H4 (cell line): Measurements from ENCODE around the gene PACRGL. TPM values are rescaled to one million over a fixed set of nuclear protein-coding genes. Genes with fewer than 3 reads are reported as not detected.

ENCODE experiments used
- DNase-seq: peaks from one replicate; pipeline ENCODE4 v3.0.0-alpha.2; 2015; ENCODE audit warnings: low spot score
- total RNA-seq: library from RNA; depleted of rRNA; stranded (reverse); fragments of >200 nt; shearing (Covaris generic); gene quantifications from 2 replicates; pipeline ENCODE4 v1.2.3, GENCODE V29; 2014; rRNA removed

PACRGL gene
- total RNA-seq: 28.4 and 42.9 TPM in 2 replicates

DNA sequence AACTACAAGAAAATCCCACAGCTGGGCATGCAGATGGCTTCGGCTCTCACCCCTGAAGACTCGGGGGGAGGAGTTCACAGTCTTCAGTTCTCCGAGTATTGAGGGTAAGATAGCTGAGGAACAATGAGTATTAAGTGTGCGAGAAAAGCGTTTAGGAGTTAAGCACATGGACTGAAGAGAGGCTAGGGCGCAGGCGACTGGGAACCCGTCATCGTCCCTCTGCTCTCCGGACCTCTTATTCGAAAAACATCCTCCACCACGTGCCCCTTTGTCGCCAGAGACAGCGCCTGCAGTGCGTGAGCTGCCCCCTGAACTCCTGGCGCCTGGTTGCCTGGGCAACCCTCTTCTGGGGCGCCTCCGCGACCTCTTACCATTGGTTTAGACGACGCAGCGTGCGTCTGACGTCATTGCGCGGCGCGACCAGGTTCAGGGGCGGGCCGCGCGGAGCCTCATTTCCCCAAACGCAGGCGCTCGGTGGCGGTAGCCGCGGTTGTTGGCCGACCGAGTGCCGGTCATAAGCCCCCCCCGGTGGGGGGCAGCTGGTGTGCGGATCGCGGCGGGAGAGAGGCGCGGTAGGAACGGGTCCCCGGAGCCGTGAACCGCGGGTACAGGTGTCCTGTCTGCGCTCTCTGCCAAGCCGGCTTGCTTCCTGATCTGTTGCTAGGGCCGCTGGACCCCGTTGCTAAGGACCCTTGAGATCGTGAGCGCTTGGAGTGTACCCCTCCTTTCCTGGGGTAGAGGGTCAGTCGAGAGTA, at the start of gene PACRGL:
Gene PACRGL (plus strand): TSS at position 452 of the 755 bp plus-strand sequence. CDS start 4,024 bp downstream, outside the sequence.
- DNase-seq: peak; percentile 96

DNA sequence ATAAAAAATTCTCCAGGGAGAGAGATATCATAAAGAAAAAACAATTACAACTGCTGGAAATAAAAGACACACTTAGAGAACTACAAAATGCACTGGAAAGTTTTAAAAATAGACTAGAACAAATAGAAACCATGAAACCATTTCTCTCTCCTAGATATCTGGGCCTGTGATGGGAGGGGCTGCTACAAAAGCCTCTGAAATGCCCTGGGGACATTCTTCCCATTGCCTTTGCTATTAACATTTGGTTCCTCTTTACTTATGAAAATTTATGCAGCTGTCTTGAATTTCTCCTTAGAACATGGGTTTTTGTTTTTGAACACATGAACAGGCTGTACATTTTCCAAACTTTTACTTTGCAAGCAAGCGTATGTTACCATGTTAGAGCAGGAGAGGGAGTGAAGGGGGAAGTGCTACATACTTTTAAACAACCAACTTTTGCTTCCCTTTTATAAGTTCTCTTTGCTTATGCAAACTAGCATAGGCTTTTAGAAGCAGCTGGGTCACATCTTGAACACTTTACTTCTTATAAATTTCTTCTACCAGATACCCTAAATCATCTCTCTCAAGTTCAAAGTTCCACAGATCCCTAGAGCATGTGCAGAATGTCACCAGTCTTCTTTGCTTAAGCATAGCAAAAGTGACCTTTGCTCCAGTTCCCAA, 47.9 kb upstream of the PACRGL start:
- no peak for DNase-seq

DNA sequence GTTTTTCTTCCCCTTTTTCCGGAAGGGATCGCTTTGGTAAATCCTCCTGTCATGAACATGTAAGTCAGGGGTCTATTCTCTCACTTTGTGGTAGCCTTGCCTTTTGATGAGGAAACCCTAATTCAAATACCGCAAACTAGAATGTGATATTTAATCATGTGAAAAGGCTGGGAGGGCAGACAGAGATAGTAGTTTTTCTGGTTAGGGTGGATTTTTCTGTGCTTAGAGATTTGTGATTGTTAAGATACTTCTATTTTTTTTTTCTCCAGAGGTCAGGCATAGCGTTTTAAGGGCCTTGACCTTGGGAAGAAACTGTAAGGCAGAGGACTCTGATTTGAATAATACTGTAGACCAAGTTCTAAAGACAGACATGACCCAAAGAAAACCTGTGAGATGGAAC, 41.8 kb upstream of the PACRGL start:
- no peak for DNase-seq

DNA sequence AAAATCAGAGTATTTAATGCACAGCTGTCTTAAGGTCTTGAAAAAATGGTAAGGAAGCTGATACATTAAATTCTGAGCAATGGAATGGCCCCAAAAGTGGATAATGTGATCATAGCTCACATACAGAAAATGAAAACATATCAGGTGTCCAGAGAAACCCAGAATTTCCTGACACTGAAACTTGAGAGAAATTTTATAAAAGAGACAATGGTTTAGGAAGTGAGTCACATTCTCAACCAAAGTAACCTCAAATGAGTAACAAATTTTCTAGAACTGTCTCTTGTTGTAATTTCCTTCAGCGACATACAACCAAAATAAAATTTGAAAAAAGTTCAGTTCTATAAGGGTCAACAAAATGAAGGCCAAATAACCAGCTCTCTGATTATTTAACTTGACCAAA, 37.4 kb upstream of the PACRGL start:
- no peak for DNase-seq

DNA sequence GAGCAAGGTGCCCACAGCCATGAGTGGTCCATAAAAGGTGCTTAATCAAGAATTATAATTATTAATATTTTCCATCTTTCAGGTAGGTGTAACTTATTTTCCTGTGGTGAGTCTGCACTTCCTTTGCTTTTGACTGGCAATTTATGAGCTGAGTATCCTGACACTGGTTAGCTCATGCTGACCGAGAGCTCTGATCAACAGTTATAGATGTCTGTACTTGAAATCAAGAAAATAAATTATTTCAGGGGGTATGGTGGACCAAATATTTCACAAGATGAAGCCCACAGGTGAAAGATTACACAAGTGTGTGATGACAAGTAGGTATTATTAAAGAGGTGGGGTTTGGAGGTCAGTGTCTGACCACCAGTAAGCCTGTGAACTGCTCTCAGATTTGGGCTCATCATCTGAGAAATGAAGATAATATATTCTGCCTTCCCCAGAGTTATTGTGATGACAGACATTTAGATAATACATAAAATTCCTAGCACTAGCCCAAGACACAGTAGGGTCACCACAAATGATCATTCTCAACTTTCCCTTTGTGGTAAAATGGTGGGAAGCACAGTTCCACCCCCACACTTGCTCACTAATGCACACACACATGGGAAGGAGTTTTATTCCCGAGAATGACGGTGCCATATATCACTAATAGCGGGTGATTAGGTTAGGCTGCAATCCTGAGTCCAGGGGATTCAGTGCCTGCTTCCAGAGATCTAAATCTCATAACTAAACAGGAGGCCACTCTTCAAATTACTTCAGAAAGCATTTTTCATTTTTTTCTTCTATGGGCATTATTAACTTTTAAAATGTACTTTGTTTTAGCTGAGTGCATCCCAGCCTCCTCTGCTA, 34.0 kb upstream of the PACRGL start:
- no peak for DNase-seq

DNA sequence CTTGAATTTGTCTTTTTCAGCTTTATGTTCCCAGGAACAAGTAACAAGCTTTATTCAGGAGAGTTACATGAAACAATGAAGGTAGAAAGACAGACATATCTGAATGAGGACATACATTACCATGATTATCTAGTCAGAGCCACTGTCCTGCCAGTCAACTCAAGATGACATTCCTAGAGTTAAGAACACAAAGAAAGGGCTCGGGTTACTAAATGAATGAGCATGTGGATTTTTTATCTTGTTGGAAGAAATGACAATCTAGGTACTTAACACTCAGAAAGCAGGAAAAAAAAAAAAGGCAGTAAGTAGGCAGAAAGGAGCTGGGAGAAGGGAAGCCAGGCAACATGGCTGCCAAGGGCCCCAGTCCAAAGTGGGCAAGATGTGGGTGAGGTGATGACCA, 28.0 kb upstream of the PACRGL start:
- DNase-seq: no peak

DNA sequence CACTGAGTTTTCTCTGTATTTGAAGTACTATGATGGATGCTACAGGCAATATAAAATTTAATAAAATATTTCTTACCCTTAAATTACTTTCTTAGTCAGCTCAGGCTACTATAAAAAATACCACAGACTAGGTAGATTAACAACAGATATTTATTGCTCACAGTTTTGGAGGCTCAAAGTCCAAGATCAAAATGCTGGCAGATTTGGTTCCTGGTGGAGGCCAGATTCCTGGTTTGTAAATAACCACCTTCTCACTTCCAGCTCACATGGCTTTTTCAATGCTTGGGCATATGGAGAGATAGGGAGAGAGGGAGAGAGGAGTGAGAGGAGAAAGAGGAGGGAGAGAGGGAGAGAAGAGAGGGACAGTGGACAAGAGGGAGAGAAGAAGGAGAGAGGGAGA, 24.5 kb upstream of the PACRGL start:
- no peak for DNase-seq

DNA sequence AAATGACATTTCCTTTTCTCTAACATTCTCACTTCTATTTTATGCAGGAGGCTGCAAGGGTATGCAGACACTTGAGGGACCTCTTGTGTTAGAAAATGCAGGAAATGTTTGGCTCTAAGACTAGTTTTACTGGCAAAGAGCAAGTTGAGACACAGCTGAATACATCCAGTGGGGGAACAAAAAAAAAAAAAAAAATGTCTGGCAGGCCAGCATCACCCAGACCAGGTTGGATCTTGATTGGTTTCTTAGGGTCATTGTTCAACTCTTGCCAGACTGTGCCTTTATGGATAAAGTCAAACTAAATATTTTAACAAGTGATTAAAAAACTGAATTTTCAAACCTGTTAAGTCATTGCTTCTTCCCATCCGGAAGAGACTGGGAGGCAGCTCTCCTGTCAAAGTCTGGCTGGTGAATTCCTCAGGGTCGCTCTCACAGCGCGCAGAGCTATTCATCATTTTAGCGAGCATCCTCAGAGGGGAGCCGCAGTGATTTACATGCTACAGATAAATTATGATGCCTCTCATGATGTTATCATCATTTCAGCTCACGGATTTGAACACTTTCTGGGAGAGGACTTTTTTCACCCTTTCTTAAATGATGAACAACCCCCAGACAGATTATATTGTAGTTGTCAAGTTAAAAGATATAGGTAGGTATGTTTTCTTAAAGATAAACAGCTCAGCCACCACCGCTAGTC, 23.6 kb upstream of the PACRGL start:
- no peak for DNase-seq

DNA sequence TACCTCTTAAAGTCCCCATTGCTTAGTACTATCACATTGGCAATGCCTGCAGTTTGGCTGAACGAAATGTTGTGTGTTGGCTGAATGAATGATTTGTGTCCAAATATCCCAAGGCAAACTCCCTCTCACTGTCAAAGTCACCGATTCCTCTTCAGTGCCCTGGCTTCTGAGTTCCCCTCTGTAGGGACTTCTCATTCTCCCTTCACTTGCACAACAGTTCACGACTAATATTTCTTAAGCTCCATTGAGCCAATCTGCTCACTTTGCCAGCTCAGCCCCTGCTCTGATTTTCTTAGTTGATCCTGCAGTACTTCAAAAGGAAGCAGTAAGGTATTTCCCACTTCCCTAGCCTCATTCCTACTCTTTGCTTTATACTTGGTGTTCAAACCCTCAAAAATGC, 21.9 kb upstream of the PACRGL start:
- no peak for DNase-seq

DNA sequence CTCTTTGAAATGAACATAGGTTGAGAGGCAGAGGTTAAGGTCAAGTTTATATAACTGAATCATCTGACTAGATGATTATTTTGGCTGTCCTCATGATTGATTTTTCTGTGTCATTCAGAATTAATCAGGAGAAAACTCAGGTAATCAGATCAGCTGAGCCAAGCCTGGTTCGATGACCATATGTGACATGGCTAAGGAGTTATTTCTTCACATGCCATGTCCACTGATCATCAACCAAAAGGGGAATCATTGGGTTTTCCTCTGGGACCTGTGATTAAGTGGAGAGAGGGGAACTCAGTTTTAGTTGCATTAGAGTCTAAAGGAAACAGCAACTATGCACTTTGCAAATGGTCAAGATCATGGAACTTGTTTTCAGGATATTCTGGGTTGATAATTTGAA, 20.3 kb upstream of the PACRGL start:
- DNase-seq: no peak

DNA sequence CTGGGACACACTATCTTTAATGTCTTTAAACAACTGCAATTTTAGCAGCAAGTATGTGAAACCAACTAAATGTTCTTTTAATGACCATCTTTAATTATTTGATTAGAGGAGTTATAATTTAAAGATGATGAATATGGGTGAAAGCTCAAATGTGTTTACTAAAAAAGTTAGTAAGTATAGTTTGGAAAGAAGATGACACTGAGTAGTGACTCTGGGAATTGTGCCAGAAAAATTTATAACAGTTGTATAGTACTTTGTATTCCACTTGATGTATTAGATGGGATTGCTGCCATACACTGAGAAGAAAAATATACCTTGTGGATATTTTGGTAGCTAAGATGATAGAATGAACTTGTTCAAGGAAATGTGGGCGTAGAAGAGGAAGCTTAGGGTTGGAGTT, 19.5 kb upstream of the PACRGL start:
- DNase-seq: no peak

DNA sequence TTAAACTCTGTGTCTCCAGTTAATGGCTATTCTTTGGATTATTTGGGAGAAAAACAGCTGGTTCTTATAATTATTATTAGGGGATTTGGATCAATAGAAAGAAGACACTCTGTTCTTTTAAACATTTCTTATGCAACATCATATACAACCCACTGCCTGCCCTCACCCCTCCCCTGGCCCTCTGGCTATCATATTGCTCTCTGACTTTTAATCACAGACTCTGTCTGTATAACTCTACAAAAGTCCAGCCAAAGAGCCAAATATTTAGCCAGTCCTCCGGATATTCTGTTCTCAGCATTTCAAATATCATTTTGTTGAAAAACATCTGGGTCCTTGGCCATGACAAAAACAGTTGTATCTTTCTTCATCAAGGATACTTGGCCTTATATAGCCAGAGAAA, 19.0 kb upstream of the PACRGL start:
- no peak for DNase-seq

DNA sequence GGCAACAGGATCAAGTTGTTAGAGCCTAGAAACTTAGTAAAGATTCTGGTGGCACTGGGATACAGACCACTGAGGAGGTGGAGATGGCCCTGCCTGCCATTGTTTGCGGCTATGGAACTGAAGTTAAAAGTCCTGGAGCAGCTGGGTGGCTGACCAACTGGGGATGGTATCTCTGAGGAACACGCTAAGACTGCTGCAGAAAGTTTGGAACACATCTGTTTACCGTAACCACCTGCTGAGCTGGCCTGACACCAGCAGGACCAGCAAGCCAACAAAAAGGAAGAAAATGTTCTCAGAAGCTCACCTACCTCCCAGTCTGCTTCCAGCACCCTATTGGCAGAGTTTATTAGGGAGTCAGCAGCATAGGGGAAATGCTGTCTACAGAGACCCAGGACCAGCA, 17.4 kb upstream of the PACRGL start:
- no peak for DNase-seq

DNA sequence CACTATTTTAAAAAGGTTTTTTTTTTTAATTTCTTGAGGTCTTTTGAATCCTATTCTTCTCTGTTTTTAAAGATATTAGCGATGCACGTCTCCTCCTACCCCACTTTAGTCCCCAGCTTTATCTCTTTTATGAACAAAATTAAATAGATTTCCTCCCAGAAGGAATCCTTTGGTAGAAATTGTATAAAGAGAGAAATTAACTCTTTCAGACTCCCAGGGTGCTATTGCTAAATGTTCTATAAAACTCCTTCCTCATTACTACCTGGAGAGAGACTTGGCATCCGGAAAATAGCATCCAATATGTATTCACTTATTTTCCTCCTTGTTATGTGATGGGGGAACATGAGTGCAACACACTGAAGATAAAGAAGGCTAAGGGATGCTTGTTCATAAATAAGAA, 16.5 kb upstream of the PACRGL start:
- DNase-seq: no peak

DNA sequence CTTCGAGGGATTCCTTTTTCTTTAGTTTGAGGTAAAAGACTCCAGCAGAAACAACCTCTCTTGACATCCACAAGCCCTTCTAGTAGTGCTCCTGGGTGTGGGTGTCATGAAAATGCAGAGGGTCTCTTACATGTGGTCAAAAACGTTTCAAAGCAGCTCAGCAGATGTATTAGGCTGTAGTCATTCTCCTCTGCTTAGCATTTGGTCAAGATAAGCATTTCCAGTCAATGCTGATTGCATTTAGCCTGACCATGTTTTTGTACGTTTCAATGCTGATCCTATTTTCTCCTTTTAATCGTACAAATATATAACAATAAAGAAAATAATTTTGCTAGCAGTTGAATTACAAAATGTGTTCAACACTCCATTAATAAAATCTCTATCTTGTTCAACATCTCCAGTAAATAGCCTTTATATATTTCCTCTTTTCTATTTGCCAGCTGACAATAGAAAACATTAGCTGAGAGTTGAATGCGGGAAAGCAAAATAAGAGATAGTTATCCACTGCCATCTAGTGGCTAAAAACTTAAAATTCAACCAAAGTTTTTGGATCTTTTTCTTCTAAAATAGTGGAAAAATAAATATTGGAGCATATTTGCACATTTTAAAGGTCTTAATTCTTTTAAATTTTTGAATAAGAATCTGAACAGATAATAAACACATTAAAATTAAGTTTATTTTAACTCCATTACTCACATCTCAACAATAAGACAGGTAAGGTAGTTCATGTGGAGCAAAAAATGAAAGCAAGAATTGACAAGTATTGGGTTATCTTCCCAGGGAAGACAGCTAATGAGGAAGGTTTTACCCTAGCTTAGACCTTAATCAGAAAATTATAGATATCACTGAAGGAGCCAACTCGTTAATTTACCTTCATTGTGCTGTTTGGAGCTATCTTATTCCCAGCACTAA, 15.2 kb upstream of the PACRGL start:
- peak; percentile 28 for DNase-seq

DNA sequence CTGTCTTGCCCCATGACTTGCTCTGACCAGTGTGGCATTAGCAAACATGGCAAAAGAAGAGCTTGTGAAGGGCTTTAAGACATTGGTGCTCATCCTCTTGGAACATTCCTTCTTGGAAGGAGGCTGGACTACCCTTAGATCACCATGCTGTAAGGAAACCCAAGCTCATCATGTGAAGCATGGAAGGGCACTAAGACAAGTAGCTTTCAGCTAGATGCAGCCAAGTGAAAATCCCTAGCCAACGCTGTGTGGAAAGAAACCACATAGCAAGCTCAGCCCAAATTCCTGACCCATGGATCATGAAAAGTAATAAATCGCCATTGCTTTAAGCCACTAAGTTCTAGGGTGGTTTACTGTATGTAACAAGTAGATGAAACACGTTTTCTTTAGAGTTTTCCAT, 12.4 kb upstream of the PACRGL start:
- DNase-seq: peak; percentile 25

DNA sequence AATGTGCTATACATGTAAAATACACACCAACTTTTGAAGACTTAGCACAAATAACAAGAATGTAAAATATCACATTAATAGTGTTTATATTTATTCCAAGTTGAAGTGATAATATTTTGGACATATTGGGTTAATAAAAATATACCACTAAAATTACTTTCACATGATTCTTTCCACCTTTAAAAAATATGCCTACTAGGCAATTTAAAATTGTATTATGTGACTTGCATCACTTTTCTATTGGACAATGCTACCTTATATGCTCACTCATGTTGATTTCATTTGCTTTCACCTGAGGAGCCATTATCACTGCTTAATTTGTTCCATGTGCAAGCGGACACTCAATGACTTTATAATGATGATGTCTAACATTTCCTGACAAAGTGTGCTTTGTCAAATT, 3.4 kb upstream of the PACRGL start:
- DNase-seq: no peak

DNA sequence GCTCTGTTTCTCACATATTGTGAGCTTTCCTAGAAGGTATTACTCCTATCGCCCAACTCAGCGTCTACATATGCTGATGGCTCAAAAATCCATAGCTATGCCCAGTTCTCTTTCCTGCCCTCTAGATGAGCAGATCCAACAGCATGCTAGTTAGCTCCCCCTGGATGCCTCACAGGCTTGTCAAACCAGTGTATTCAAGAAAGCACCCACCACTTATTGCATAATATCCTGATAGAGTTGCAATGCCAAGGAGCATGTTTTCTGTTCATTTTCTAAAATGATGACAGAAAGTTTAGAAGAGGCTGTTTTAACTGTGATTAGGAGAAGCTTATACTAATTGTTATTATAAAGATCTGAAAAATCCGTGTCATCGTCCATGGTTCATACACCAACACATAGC, 1.9 kb upstream of the PACRGL start:
- peak; percentile 19 for DNase-seq

DNA sequence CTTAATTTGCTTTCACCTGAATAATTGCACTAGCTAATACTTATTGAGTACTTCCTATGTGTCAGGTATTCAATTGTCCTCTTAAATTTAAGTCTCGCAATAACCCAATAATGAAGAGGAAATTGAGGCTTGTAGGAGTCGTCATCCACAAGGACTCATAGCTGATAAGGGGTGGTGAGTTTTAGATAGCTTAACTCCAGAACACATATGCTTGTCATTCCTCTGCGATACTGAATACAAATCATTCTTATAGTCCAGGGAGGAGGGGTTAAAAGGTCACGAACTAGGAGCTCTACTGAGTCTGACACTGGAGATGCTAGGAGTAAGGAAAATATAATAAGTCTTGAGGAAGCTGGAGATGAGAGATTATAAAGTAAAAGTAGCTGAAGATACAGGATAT, 1.4 kb upstream of the PACRGL start:
- no peak for DNase-seq

DNA sequence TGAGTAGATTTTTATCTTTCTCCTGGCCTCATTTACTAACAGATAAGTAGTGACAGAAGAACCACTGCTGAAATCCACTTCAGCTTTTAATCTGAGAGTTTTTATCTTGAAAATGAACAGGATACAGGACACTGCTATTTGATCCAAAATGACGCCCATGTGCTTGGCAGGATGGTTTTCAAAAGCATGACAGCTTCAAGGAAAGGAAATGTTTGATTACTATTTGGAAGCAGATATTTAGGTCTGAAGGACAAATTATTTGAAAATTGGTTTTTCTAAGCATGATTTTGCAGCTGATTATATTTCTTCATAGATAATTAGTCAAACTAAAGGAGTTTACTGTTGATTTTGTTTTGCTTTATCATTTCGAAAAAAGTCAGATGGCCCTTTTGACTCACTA, 11.1 kb downstream of the PACRGL start:
- no peak for DNase-seq

DNA sequence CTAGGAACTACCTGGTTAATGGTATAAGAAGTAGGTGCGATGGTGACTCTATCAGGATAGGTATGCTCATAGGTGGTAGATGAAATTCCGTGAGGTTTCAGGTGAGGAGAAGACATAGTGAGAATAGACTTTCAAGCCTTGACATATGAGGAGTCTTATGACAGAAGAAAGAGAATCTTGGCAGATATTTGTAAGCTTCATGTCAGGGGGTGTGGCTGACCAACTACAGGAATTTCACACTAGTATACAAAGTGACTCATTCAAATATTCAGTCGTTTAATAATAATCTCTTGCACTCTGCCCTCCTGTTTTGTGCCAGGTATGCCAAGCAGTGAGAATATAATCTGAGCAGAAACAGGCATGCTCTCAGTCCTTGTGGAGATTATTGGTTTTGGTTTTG, 22.8 kb downstream of the PACRGL start:
- DNase-seq: no peak
